CD14-positive monocyte (primary cell): ENCODE measurements around the gene KBTBD8. TPM values are rescaled to one million over a fixed set of nuclear protein-coding genes. Genes with fewer than 3 reads are reported as not detected.

Source experiments
- DNase-seq, 3 donors: peaks; one replicate each; pipeline ENCODE4 v3.0.0-alpha.2; 2011 to 2022
- H2AFZ ChIP-seq: 2 replicates; pipeline ENCODE4 v1.6.0; 2012; ENCODE audit warnings: mild to moderate bottlenecking, low read depth, low read length, inconsistent platforms; ENCODE audit not compliant: insufficient read depth, poor library complexity, severe bottlenecking
- H3K27ac ChIP-seq, 2 donors: 1 replicate in 1 of 2; 2 replicates in 1 of 2; pipeline ENCODE4 v1.5.1; 2012 to 2013; ENCODE audit warnings: low read length in 2 of 2, control low read depth in 1 of 2, inconsistent platforms in 1 of 2, low read depth in 1 of 2, mild to moderate bottlenecking in 1 of 2
- H3K27me3 ChIP-seq, 2 donors: one replicate each; pipeline versions ENCODE4 v1.6.0 to v1.6.1; 2011 to 2013; ENCODE audit warnings: low read length in 2 of 2; ENCODE audit not compliant: control insufficient read depth in 2 of 2, insufficient read depth in 2 of 2
- H3K36me3 ChIP-seq, 2 donors: replicated peaks in 1 of 2; 1 replicate in 1 of 2; 2 replicates in 1 of 2; pipeline versions ENCODE4 v1.5.1 to v1.6.1; 2012 to 2013; ENCODE audit warnings: low read length in 2 of 2, control low read depth in 1 of 2, inconsistent platforms in 1 of 2, mild to moderate bottlenecking in 1 of 2; ENCODE audit not compliant: insufficient read depth in 2 of 2, control insufficient read depth in 1 of 2
- H3K4me1 ChIP-seq, 2 donors: 1 replicate in 1 of 2; 2 replicates in 1 of 2; pipeline versions ENCODE4 v1.5.1 to v1.6.1; 2012 to 2013; ENCODE audit warnings: low read length in 2 of 2, control low read depth in 1 of 2, inconsistent platforms in 1 of 2, mild to moderate bottlenecking in 1 of 2, moderate library complexity in 1 of 2; ENCODE audit not compliant: insufficient read depth in 2 of 2, control insufficient read depth in 1 of 2
- H3K4me2 ChIP-seq: replicated peaks from 2 replicates; pipeline ENCODE3; 2012; ENCODE audit warnings: low read length, moderate library complexity, mild to moderate bottlenecking; ENCODE audit not compliant: poor library complexity, severe bottlenecking; ENCODE audit errors: extremely low read depth
- H3K4me3 ChIP-seq, 3 experiments: fragments of 200-600 bp in 1 of 3; sonication (generic) in 1 of 3; replicated peaks in 1 of 3; 1 replicate in 2 of 3; 2 replicates in 1 of 3; pipeline ENCODE4 v1.5.1; 2011 to 2013; ENCODE audit warnings: low read length in 3 of 3, mild to moderate bottlenecking in 3 of 3, control low read depth in 2 of 3, low read depth in 2 of 3, inconsistent platforms in 1 of 3, moderate library complexity in 1 of 3
- H3K79me2 ChIP-seq: 2 replicates; pipeline ENCODE4 v1.6.0; 2012; ENCODE audit warnings: mild to moderate bottlenecking, control low read depth, inconsistent platforms, low read length, moderate library complexity; ENCODE audit not compliant: insufficient read depth
- H3K9ac ChIP-seq: 2 replicates; pipeline ENCODE4 v1.6.0; 2017; ENCODE audit warnings: low read length, mild to moderate bottlenecking; ENCODE audit not compliant: insufficient read depth, poor library complexity, severe bottlenecking
- H3K9me3 ChIP-seq, 2 donors: replicated peaks in 1 of 2; 1 replicate in 1 of 2; 2 replicates in 1 of 2; pipeline versions ENCODE4 v1.5.1 to v1.6.1; 2012 to 2013; ENCODE audit warnings: low read length in 2 of 2, control low read depth in 1 of 2; ENCODE audit not compliant: control insufficient read depth in 1 of 2, insufficient read depth in 1 of 2
- H4K20me1 ChIP-seq: 2 replicates; pipeline ENCODE4 v1.6.0; 2012; ENCODE audit warnings: mild to moderate bottlenecking, low read length, control low read depth, moderate library complexity; ENCODE audit not compliant: insufficient read depth
- H3K27ac Mint-ChIP-seq, 7 donors: one replicate each; pipeline ENCODE4 v1.8.0; 2020; ENCODE audit warnings: mild to moderate bottlenecking in 7 of 7, mixed read lengths in 7 of 7, moderate library complexity in 6 of 7, inconsistent platforms in 2 of 7
- H3K27me3 Mint-ChIP-seq, 3 donors: one replicate each; pipeline ENCODE4 v1.8.0; 2021 to 2022; ENCODE audit warnings: low read depth in 3 of 3, mild to moderate bottlenecking in 3 of 3, mixed read lengths in 3 of 3, moderate library complexity in 3 of 3, inconsistent platforms in 1 of 3
- H3K36me3 Mint-ChIP-seq, 2 donors: one replicate each; pipeline ENCODE4 v1.8.0; 2020; ENCODE audit warnings: mixed read lengths in 2 of 2, inconsistent platforms in 1 of 2, mild to moderate bottlenecking in 1 of 2
- H3K4me1 Mint-ChIP-seq: one replicate; pipeline ENCODE4 v1.8.0; 2020; ENCODE audit warnings: mild to moderate bottlenecking, mixed read lengths
- H3K4me3 Mint-ChIP-seq, 2 donors: one replicate each; pipeline ENCODE4 v1.8.0; 2020; ENCODE audit warnings: mild to moderate bottlenecking in 2 of 2, mixed read lengths in 2 of 2, moderate library complexity in 1 of 2
- H3K9me3 Mint-ChIP-seq, 7 donors: one replicate each; pipeline ENCODE4 v1.8.0; 2020 to 2022; ENCODE audit warnings: mixed read lengths in 7 of 7, mild to moderate bottlenecking in 6 of 7, moderate library complexity in 6 of 7, inconsistent platforms in 2 of 7
- WGBS: methylation state at CpG from one replicate; pipeline ENCODE4 v1.1.5; 2013; ENCODE audit warnings: missing lambda C conversion rate; ENCODE audit not compliant: insufficient coverage; 5-methylcytosine and 5-hydroxymethylcytosine counted together
- intact Hi-C, 2 donors: fragments of 100-400 bp; cut with micrococcal nuclease; formaldehyde crosslinking; loops; one replicate each; pipeline versions ENCODE4 v1.15.0 to v1.15.1; 2023
- polyA plus RNA-seq, 3 donors: library from polyadenylated mRNA; depleted of rRNA in 1 of 3; unstranded in 2 of 3; stranded (reverse) in 1 of 3; fragments of 300-500 nt in 2 of 3; fragments of >200 nt in 1 of 3; fragmentation: Illumina TruSeq in 2 of 3; gene quantifications; 1 replicate in 2 of 3; 2 replicates in 1 of 3; pipeline ENCODE4 v1.2.3, GENCODE V29; 2012 to 2021
- TF ChIP-seq, protein P1 (sequence below): fragments of 200-600 bp; IDR thresholded peaks from one replicate; pipeline ENCODE4 v1.8.0; 2022; ENCODE audit warnings: antibody characterized with exemption, mild to moderate bottlenecking

The KBTBD8 gene
- polyA plus RNA-seq, 3 donors = 3.0 to 11.7 (median 3.2) TPM

DNA sequence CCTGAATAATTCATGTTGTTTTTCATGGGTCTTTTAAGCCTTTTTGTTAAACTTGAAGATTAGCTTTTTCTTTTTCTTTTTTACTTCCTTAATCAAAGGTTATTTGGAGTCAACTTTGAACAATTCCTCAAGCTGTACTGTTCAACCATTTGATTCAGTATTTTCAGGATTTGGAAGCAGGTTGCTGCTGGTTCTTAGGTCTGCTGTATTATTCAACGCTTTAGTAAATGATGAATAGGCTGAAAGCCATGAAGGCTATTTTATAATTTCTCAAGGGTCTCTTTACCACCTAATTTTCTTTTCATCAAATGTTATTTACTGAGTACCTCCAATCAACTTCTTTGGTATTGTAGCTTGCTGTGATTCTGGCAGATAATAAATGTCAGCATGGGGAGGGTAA, 45.8 kb upstream of the KBTBD8 start:
- Histone ChIP-seq H3K4me3 (no peak overlapping the region), H3K4me2 (no peak overlapping the region), H3K4me1 (no peaks in the 10 kb centered on the region), H3K27ac (no peak overlapping the region), H3K27me3 (peaks cover 0 to 4% of the 10 kb centered on the region in 2 donors), H3K79me2 (no peaks in the 10 kb centered on the region), H2AFZ (no peak overlapping the region), H3K9me3 (no peaks in the 10 kb centered on the region), H3K36me3 (no peaks in the 10 kb centered on the region), H4K20me1 (no peaks in the 10 kb centered on the region), H3K9ac (no peak overlapping the region)
- no peaks in the 10 kb centered on the region for H3K36me3 Mint-ChIP-seq
- no peaks in the 10 kb centered on the region for H3K9me3 Mint-ChIP-seq
- WGBS = no CpG with 5 or more reads among the region's 1 CpG
- no peak for DNase-seq
- no peak overlapping the region for H3K4me3 Mint-ChIP-seq
- H3K4me1 Mint-ChIP-seq = no peaks in the 10 kb centered on the region
- no peak overlapping the region for H3K27ac Mint-ChIP-seq
- TF ChIP-seq, protein P1, sequence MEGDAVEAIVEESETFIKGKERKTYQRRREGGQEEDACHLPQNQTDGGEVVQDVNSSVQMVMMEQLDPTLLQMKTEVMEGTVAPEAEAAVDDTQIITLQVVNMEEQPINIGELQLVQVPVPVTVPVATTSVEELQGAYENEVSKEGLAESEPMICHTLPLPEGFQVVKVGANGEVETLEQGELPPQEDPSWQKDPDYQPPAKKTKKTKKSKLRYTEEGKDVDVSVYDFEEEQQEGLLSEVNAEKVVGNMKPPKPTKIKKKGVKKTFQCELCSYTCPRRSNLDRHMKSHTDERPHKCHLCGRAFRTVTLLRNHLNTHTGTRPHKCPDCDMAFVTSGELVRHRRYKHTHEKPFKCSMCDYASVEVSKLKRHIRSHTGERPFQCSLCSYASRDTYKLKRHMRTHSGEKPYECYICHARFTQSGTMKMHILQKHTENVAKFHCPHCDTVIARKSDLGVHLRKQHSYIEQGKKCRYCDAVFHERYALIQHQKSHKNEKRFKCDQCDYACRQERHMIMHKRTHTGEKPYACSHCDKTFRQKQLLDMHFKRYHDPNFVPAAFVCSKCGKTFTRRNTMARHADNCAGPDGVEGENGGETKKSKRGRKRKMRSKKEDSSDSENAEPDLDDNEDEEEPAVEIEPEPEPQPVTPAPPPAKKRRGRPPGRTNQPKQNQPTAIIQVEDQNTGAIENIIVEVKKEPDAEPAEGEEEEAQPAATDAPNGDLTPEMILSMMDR = no peak
- intact Hi-C loops = no loop called here
- peaks cover 0 to 4% (median 3%) of the 10 kb centered on the region in 3 donors for H3K27me3 Mint-ChIP-seq

DNA sequence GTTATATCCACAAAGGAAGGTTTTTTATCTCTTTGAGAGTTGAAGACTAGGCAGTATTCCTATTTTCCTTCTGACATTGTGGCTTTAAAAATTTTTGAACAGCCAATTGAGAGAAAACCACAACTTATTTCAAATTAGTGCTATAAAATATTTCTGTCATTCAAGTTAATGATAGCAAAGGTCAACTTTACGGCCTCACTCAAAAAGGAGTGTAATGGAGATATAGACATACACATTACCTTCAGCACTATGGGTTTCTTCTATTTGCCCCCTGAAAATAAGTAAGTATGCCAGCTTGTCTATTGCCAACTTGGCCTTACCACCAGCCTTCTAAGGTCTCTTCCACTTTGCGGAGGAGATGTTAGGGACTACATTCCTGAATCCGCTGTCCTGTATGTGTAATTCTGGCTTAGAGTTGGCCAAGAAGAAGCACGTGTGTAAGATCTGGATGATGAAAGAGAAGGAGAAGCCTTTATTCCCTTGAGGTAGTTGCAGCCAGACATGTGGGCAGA, 44.1 kb upstream of the KBTBD8 start:
- TF ChIP-seq, protein P1 = no peak
- H3K4me1 ChIP-seq = no peaks in the 10 kb centered on the region
- H3K9ac ChIP-seq = no peak overlapping the region
- H3K4me2 ChIP-seq = no peak overlapping the region
- 92% methylated on average over 3 of the region's 4 CpGs for WGBS
- no peaks in the 10 kb centered on the region for H3K4me1 Mint-ChIP-seq
- intact Hi-C loops = no loop called here
- no peak overlapping the region for H3K27ac ChIP-seq
- H4K20me1 ChIP-seq = no peaks in the 10 kb centered on the region
- no peaks in the 10 kb centered on the region for H3K36me3 ChIP-seq
- H3K4me3 ChIP-seq = no peak overlapping the region
- no peaks in the 10 kb centered on the region for H3K9me3 Mint-ChIP-seq
- H3K36me3 Mint-ChIP-seq = no peaks in the 10 kb centered on the region
- H3K27me3 Mint-ChIP-seq = peaks cover 0 to 6% (median 4%) of the 10 kb centered on the region in 3 donors
- no peaks in the 10 kb centered on the region for H3K79me2 ChIP-seq
- H3K27ac Mint-ChIP-seq = no peak overlapping the region
- no peak overlapping the region for H2AFZ ChIP-seq
- H3K4me3 Mint-ChIP-seq = no peak overlapping the region
- DNase-seq = no peak
- no peaks in the 10 kb centered on the region for H3K9me3 ChIP-seq
- H3K27me3 ChIP-seq = peaks cover 0 to 4% of the 10 kb centered on the region in 2 donors
